GM21381 (cell line): Measurements from ENCODE around the gene ACTRT1.

Source experiments
- ATAC-seq: cut with Tn5 transposase; IDR thresholded peaks from one replicate; pipeline ENCODE4 v1.9.1; 2021; ENCODE audit warnings: mild to moderate bottlenecking, moderate library complexity; ENCODE audit not compliant: unreplicated experiment

The ACTRT1 gene

DNA sequence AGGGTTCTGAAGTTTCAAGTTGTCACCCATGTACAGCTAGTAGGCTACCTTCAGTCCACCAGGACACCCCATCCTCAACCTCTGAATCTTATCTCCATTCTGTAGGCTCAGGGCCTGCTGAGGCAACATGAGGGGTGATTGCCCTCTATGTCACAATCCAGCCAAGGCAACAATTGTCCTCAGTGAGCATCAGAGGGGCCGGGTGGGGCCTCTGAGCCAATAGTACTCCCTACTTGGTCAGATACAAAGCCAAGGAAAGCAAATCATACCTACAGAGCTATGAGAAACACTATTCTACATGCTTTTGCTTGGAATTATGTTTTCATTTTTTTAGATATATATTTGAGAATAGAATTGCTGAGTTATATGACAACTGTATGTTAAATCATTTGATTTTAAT, at the start of gene ACTRT1:
ACTRT1 (minus strand) TSS at position 101 of the 400 bp plus-strand sequence. CDS start 197 bp downstream, outside the sequence.
- no peak for ATAC-seq

GRCh38 chrX:128078545-128078944, 26.3 kb upstream of the ACTRT1 start:
- no peak for ATAC-seq

- ATAC-seq, result no peak
Observed at GRCh38 chrX:128057421-128057820, 5.2 kb upstream of the ACTRT1 start.

- ATAC-seq, result no peak
Observed at GRCh38 chrX:128051526-128051925, 677 bp downstream of the ACTRT1 start.

GRCh38 chrX:128035318-128035717, 16.9 kb downstream of the ACTRT1 start:
- no peak for ATAC-seq

- ATAC-seq, result no peak
Observed at GRCh38 chrX:128021566-128021965, 30.6 kb downstream of the ACTRT1 start.

GRCh38 chrX:128020701-128021100, 31.5 kb downstream of the ACTRT1 start:
- ATAC-seq, result no peak

GRCh38 chrX:128019218-128019617, 33.0 kb downstream of the ACTRT1 start:
- ATAC-seq, result no peak

DNA sequence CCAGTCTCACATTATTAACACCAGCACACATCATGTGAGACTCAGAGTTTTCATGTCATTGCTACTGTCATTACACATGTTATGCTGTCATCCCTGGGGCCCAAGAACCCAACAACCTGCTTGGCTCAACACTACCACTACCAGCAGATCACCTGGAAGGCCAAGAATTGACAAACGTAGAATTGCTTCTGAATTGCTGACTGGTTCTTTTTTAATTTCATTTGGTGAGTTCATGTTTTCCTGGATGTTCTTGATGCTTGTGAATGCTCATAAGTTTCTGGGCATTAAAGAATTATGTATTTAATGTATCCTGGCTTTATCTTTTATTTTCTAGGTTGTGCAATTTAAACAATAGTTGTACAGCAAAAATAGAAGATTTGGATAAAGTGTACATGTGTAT, 40.2 kb downstream of the ACTRT1 start:
- no peak for ATAC-seq

DNA sequence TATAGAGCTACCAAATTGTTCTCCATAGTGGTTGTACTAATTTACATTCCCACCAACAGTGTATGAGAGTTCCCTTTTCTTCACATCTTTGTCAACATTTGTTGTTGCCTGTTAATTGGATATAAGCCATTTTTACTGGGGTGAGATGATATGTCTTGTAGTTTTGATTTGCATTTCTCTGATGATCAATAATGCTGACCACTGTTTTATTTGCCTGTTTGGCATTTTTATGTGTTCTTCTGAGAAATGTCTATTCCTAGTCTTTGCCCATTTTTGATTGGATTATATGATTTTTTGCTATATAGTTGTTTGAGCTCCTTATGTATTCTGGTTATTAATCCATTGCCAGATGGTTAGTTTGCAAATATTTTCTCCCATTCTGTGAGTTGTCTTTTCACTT, 44.3 kb downstream of the ACTRT1 start:
- no peak for ATAC-seq
